PC-9 (cell line): Measurements from ENCODE around the gene GAL3ST3. TPM values are rescaled to one million over a fixed set of nuclear protein-coding genes. Genes with fewer than 3 reads are reported as not detected.

ENCODE experiments used
- BruUV-seq: library from RNA; stranded (reverse); fragments of 400-500 nt; replicated peaks from 2 replicates; lab custom pipeline; 2021; lab: Mats Ljungman, UMichigan
- CTCF ChIA-PET: fragments of 300-600 bp; sonication (Branson Sonifier 250); formaldehyde crosslinking; loops from one replicate; lab custom pipeline; 2022; ENCODE audit warnings: antibody characterized with exemption; lab: Charles Lee
- POLR2A ChIA-PET: fragments of 300-600 bp; sonication (Branson Sonifier 250); formaldehyde crosslinking; loops from one replicate; lab custom pipeline; 2022; ENCODE audit warnings: antibody characterized with exemption; ENCODE audit not compliant: unreplicated experiment; lab: Charles Lee
- DNase-seq, 2 experiments: peaks; one replicate each; pipeline versions ENCODE4 v3.0.0 to v3.0.0-alpha.2; 2015 to 2022; ENCODE audit warnings: mixed read lengths in 1 of 2
- H2AFZ ChIP-seq: fragments of 200-600 bp; sonication (generic); 2 replicates; pipeline ENCODE4 v1.8.1; 2017; ENCODE audit warnings: antibody characterized with exemption
- H3F3A ChIP-seq: fragments of 200-600 bp; sonication (generic); 2 replicates; pipeline ENCODE4 v1.8.1; 2017; ENCODE audit warnings: antibody characterized with exemption, mild to moderate bottlenecking, low read depth; ENCODE audit not compliant: insufficient read depth
- H3K27ac ChIP-seq: fragments of 200-600 bp; sonication (generic); 2 replicates; pipeline ENCODE4 v1.6.1; 2016; ENCODE audit warnings: mixed run types
- H3K27me3 ChIP-seq: fragments of 200-600 bp; sonication (generic); 2 replicates; pipeline ENCODE4 v1.6.1; 2016; ENCODE audit warnings: low read depth, mixed run types; ENCODE audit not compliant: insufficient read depth
- H3K36me3 ChIP-seq: fragments of 200-600 bp; sonication (generic); 2 replicates; pipeline ENCODE4 v1.6.1; 2016; ENCODE audit warnings: low read depth, mixed run types
- H3K4me1 ChIP-seq: fragments of 200-600 bp; sonication (generic); replicated peaks from 2 replicates; pipeline ENCODE4 v1.6.1; 2016; ENCODE audit warnings: mixed run types; ENCODE audit not compliant: insufficient read depth
- H3K4me2 ChIP-seq: fragments of 200-600 bp; sonication (generic); 2 replicates; pipeline ENCODE4 v1.6.1; 2017; ENCODE audit warnings: mixed run types
- H3K4me3 ChIP-seq: fragments of 200-600 bp; sonication (generic); 2 replicates; pipeline ENCODE4 v1.6.1; 2016; ENCODE audit warnings: mixed run types
- H3K79me2 ChIP-seq: fragments of 200-600 bp; sonication (generic); 2 replicates; pipeline ENCODE4 v1.6.1; 2017; ENCODE audit warnings: low read depth, mixed run types
- H3K9me2 ChIP-seq: fragments of 200-600 bp; sonication (generic); 2 replicates; pipeline ENCODE4 v1.8.1; 2017; ENCODE audit warnings: mild to moderate bottlenecking; ENCODE audit not compliant: insufficient read depth
- H3K9me3 ChIP-seq: fragments of 200-600 bp; sonication (generic); 2 replicates; pipeline ENCODE4 v1.8.1; 2016; ENCODE audit warnings: low read depth; ENCODE audit not compliant: insufficient read depth
- H4K20me1 ChIP-seq: fragments of 200-600 bp; sonication (generic); 2 replicates; pipeline ENCODE4 v1.8.1; 2017; ENCODE audit not compliant: insufficient read depth
- EZH2 ChIP-seq: fragments of 200-600 bp; sonication (generic); IDR thresholded peaks from 2 replicates; pipeline ENCODE4 v1.8.0; 2017; ENCODE audit warnings: antibody characterized with exemption, low read depth
- intact Hi-C: fragments of 100-400 bp; cut with micrococcal nuclease; formaldehyde crosslinking; loops from one replicate; pipeline ENCODE4 v1.10.0; 2022; ENCODE audit not compliant: unreplicated experiment
- total RNA-seq: library from RNA; stranded (reverse); gene quantifications from 2 replicates; pipeline ENCODE4 v1.2.3, GENCODE V29; 2021
- TF ChIP-seq, protein P1 (sequence below): fragments of 200-600 bp; sonication (generic); conservative IDR thresholded peaks from 2 replicates; pipeline ENCODE4 v1.6.1; 2017; ENCODE audit warnings: mixed run types, antibody characterized with exemption, mild to moderate bottlenecking, moderate library complexity

The GAL3ST3 gene
- total RNA-seq, 1 experiment from 2014 or later = not detected

DNA sequence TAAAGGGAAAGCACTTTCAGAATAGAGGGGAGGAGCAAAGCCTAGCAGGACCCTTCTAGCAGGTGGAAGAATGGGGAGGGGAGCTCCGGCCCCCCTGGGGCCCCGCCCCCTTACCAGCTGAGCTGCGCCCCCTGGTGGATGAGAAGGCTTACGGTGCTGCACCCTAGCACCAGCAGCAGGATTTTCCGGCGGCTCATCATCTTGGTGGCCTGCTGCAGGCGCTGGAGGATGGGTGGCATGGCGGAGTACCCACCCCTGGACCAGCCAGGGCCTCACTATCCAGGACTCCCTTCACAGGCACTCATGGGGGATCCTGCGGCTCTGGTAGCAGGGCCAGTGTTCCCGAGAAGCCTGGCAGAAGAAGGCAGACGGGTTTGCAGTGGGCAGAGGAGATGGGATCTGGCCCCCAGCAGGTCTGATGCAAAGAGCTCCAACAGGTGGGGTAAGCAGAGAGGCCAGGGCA, 3.8 kb downstream of the GAL3ST3 start:
- POLR2A ChIA-PET = interaction anchor here (0.5 to 1.1 kb wide), 4 partner anchors 13 to 186 kb away, joined by 4 to 10 read pairs (median 5); no protein-coding TSS in a partner anchor
- CTCF ChIA-PET = interaction anchor here (0.5 to 1.9 kb wide), 12 partner anchors 19 to 1201 kb away, joined by 3 to 7 read pairs (median 3); partner anchors contain the start of genes CATSPER1 and FIBP
- BruUV-seq = no TSS peak
- Histone ChIP-seq H2AFZ (no peak overlapping the region), H4K20me1 (no peaks in the 10 kb centered on the region), H3F3A (peaks cover 15% of the 10 kb centered on the region), H3K36me3 (no peaks in the 10 kb centered on the region), H3K9me3 (no peaks in the 10 kb centered on the region), H3K27me3 (no peaks in the 10 kb centered on the region), H3K4me3 (peak overlapping the region; percentile 1; the same call in 1 of the 2 replicates), H3K4me2 (peak overlapping the region; percentile 49), H3K9me2 (no peaks in the 10 kb centered on the region), H3K79me2 (no peaks in the 10 kb centered on the region), H3K4me1 (no peaks in the 10 kb centered on the region), H3K27ac (no peak overlapping the region)
- peak; percentile 70 to 81 for DNase-seq
- intact Hi-C loops = no loop called here
- TF ChIP-seq, protein P1, sequence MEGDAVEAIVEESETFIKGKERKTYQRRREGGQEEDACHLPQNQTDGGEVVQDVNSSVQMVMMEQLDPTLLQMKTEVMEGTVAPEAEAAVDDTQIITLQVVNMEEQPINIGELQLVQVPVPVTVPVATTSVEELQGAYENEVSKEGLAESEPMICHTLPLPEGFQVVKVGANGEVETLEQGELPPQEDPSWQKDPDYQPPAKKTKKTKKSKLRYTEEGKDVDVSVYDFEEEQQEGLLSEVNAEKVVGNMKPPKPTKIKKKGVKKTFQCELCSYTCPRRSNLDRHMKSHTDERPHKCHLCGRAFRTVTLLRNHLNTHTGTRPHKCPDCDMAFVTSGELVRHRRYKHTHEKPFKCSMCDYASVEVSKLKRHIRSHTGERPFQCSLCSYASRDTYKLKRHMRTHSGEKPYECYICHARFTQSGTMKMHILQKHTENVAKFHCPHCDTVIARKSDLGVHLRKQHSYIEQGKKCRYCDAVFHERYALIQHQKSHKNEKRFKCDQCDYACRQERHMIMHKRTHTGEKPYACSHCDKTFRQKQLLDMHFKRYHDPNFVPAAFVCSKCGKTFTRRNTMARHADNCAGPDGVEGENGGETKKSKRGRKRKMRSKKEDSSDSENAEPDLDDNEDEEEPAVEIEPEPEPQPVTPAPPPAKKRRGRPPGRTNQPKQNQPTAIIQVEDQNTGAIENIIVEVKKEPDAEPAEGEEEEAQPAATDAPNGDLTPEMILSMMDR = peak; percentile 99
- no peak for TF ChIP-seq EZH2

DNA sequence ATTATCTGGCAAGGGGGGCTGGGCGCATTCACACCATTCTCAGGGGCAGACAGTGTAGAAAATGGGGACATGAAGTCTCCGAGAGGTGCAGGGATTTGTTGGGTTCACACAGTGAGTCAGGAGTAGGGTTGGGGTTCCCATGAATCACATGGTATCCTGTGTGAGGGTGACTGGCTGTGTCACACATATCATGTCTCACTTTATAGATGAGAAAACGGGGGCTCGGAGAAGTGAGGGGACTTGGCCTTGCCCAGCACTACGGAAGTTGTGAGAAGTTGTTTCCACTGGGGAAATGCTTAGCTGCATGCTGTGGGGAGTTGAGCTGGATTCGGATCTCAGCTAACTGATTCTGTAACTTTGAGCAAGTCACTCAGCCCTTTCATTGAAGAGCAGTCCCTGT, 4.2 kb downstream of the GAL3ST3 start:
- DNase-seq = no peak
- Histone ChIP-seq H3K27me3 (no peaks in the 10 kb centered on the region), H3K27ac (no peak overlapping the region), H3K36me3 (no peaks in the 10 kb centered on the region), H3F3A (peaks cover 11% of the 10 kb centered on the region), H3K4me2 (peak overlapping the region; percentile 49), H4K20me1 (no peaks in the 10 kb centered on the region), H3K4me1 (no peaks in the 10 kb centered on the region), H3K9me3 (no peaks in the 10 kb centered on the region), H2AFZ (no peak overlapping the region), H3K79me2 (no peaks in the 10 kb centered on the region), H3K9me2 (no peaks in the 10 kb centered on the region), H3K4me3 (peak overlapping the region; percentile 1; the same call in 1 of the 2 replicates)
- BruUV-seq = no TSS peak
- ChIA-PET CTCF (interaction anchor here (0.6 to 1.9 kb wide), 10 partner anchors 19 to 1201 kb away, joined by 3 to 7 read pairs (median 3); partner anchors contain the start of gene CATSPER1), POLR2A (interaction anchor here (0.5 to 1.1 kb wide), 4 partner anchors 14 to 185 kb away, joined by 4 to 10 read pairs (median 5); no protein-coding TSS in a partner anchor)
- intact Hi-C loops = no loop called here
- TF ChIP-seq, protein P1 = no peak
- TF ChIP-seq EZH2 = no peak

DNA sequence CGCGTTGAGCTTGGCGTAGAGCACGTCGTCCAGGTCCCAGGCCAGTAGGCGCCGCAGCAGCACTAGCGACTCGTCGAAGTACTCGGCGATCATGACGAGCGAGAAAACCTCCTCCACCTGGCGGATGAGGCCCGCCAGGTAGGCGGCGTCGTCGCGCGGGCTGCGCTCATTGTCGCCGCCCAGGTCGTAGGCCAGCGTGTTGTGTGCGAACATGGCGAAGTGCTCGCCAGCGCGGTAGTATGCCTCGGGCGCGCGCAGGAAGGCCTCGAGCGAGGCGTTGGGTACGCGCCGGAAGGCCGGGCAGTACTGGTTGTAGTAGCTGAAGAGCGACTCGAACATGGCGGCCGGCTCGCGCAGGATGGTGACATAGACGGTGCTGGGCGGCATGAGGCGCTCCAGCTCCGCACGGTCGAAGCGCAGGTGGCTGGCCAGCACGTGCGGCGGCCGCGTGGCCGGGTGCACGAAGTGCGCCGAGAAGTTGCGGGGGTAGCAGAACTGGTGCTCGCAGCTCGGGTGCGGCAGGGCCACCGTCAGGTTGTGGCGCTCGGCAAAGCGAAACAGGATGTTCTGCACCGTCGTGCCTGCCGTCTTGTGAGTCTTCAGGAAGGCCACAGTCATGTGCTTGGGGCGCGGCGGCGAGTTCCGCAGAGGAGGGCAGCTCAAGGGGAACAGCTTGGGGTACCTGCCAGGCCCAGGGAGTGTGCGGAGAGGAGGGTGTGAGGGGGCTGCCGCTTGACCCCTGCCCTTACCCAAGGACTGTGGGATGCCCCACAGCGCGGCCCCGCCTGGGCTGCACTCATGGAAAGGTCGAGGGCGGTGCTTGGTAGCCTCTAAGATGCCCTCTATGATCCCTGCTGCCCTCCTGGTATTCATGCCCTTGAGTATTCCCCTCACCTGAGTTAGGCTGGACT, 5.7 kb downstream of the GAL3ST3 start:
- Histone ChIP-seq H3K27me3 (no peaks in the 10 kb centered on the region), H3K4me2 (no peak overlapping the region), H3K4me1 (no peaks in the 10 kb centered on the region), H3K79me2 (no peaks in the 10 kb centered on the region), H2AFZ (no peak overlapping the region), H3K36me3 (no peaks in the 10 kb centered on the region), H4K20me1 (no peaks in the 10 kb centered on the region), H3F3A (peaks cover 11% of the 10 kb centered on the region), H3K9me2 (no peaks in the 10 kb centered on the region), H3K9me3 (no peaks in the 10 kb centered on the region), H3K4me3 (no peak overlapping the region), H3K27ac (no peak overlapping the region)
- no peak for DNase-seq
- intact Hi-C loops = no loop called here
- BruUV-seq = no TSS peak
- TF ChIP-seq EZH2 = no peak
- TF ChIP-seq, protein P1 = no peak
- ChIA-PET CTCF (interaction anchor here (0.6 to 1.7 kb wide), 2 partner anchors 12 to 21 kb away, joined by 4 to 6 read pairs; no protein-coding TSS in a partner anchor), POLR2A (interaction anchor here (0.7 kb wide), 1 partner anchor 318 kb away, joined by 3 read pairs; no protein-coding TSS in a partner anchor)
